WTC11 (cell line): ENCODE results near the gene ATG14. TPM values are rescaled to one million over a fixed set of nuclear protein-coding genes. Genes with fewer than 3 reads are reported as not detected.
"Not testable (repeated sequence)": the region's sequence is repeated elsewhere in the genome, so short reads cannot be mapped to it uniquely, and the experiment has no call there.

ENCODE experiments used
- ATAC-seq: fragments of 200-7000 bp; cut with Tn5 transposase; 2 replicates; pipeline ENCODE4 v1.10.0; 2021; ENCODE audit warnings: mild to moderate bottlenecking, moderate library complexity
- CTCF ChIA-PET: fragments of 300-600 bp; sonication (Branson Sonifier 250); formaldehyde crosslinking; loops from one replicate; lab custom pipeline; 2021; ENCODE audit warnings: antibody characterized with exemption; lab: Charles Lee
- POLR2A ChIA-PET: fragments of 350-600 bp; sonication (Branson Sonifier 250); formaldehyde crosslinking; loops from one replicate; lab custom pipeline; 2021; ENCODE audit warnings: antibody characterized with exemption; lab: Charles Lee
- DNase-seq: peaks from one replicate; pipeline ENCODE4 v3.0.0; 2021; ENCODE audit warnings: low spot score
- H3K27ac Mint-ChIP-seq: 2 replicates; pipeline ENCODE4 v1.8.0; 2021; ENCODE audit warnings: mixed read lengths
- H3K27me3 Mint-ChIP-seq: 2 replicates; pipeline ENCODE4 v1.8.0; 2021; ENCODE audit warnings: low read depth, mild to moderate bottlenecking, moderate library complexity, mixed read lengths
- H3K36me3 Mint-ChIP-seq: 2 replicates; pipeline ENCODE4 v1.8.0; 2021; ENCODE audit warnings: mixed read lengths
- H3K4me1 Mint-ChIP-seq: 2 replicates; pipeline ENCODE4 v1.8.0; 2022; ENCODE audit warnings: mixed read lengths
- H3K4me3 Mint-ChIP-seq: 2 replicates; pipeline ENCODE4 v1.8.0; 2021; ENCODE audit warnings: mild to moderate bottlenecking, moderate library complexity, mixed read lengths
- H3K9me3 Mint-ChIP-seq: 2 replicates; pipeline ENCODE4 v1.8.0; 2021; ENCODE audit warnings: mixed read lengths
- CREB1 ChIP-seq: sonication (generic); formaldehyde crosslinking; IDR thresholded peaks from 2 replicates; pipeline ENCODE4 v1.8.0; 2023; ENCODE audit warnings: mild to moderate bottlenecking, missing genetic modification reagents
- FOXK1 ChIP-seq: sonication (generic); formaldehyde crosslinking; IDR thresholded peaks from 2 replicates; pipeline ENCODE4 v1.8.0; 2022; ENCODE audit warnings: mild to moderate bottlenecking, moderate library complexity, missing genetic modification reagents
- GRHL2 ChIP-seq: fragments of 250-450 bp; sonication (Bioruptor Pico); IDR thresholded peaks from 2 replicates; pipeline ENCODE4 v1.8.0; 2022; ENCODE audit warnings: mild to moderate bottlenecking, moderate library complexity; ENCODE audit not compliant: insufficient replicate concordance, severe bottlenecking
- NFATC4 ChIP-seq: fragments of 250-450 bp; sonication (Bioruptor Pico); IDR thresholded peaks from 2 replicates; pipeline ENCODE4 v1.9.0; 2021; ENCODE audit warnings: mild to moderate bottlenecking
- RORB ChIP-seq: fragments of 250-450 bp; sonication (Bioruptor Pico); IDR thresholded peaks from 2 replicates; pipeline ENCODE4 v1.9.0; 2021; ENCODE audit warnings: mild to moderate bottlenecking
- SMAD3 ChIP-seq: sonication (generic); formaldehyde crosslinking; IDR thresholded peaks from 2 replicates; pipeline ENCODE4 v1.8.0; 2022; ENCODE audit warnings: missing genetic modification reagents, mild to moderate bottlenecking, borderline replicate concordance
- SMAD4 ChIP-seq: sonication (generic); formaldehyde crosslinking; IDR thresholded peaks from 2 replicates; pipeline ENCODE4 v1.8.0; 2022; ENCODE audit warnings: mild to moderate bottlenecking, missing genetic modification reagents
- ZNF263 ChIP-seq: sonication (generic); formaldehyde crosslinking; IDR thresholded peaks from 2 replicates; pipeline ENCODE4 v1.8.1; 2022; ENCODE audit warnings: low read depth, mild to moderate bottlenecking, moderate library complexity, missing genetic modification reagents
- ZNF396 ChIP-seq: fragments of 250-450 bp; sonication (Bioruptor Pico); IDR thresholded peaks from 2 replicates; pipeline ENCODE4 v1.8.0; 2021; ENCODE audit warnings: mild to moderate bottlenecking, moderate library complexity, borderline replicate concordance
- total RNA-seq: library from RNA; stranded (reverse); gene quantifications from 3 replicates; pipeline ENCODE4 v1.2.3, GENCODE V29; 2021
- TF ChIP-seq, protein P1 (sequence below): sonication (generic); formaldehyde crosslinking; IDR thresholded peaks from 2 replicates; pipeline ENCODE4 v1.8.1; 2022; ENCODE audit warnings: mild to moderate bottlenecking, missing genetic modification reagents, moderate library complexity, borderline replicate concordance
- TF ChIP-seq, protein P2 (sequence below): sonication (generic); formaldehyde crosslinking; IDR thresholded peaks from 2 replicates; pipeline ENCODE4 v1.8.1; 2023; ENCODE audit warnings: mild to moderate bottlenecking, missing genetic modification reagents
- TF ChIP-seq, protein P3 (sequence below): sonication (generic); formaldehyde crosslinking; IDR thresholded peaks from 2 replicates; pipeline ENCODE4 v1.8.1; 2022; ENCODE audit warnings: missing genetic modification reagents, borderline replicate concordance
- TF ChIP-seq, protein P4 (sequence below): sonication (generic); formaldehyde crosslinking; IDR thresholded peaks from 2 replicates; pipeline ENCODE4 v1.8.0; 2022; ENCODE audit warnings: mild to moderate bottlenecking, missing genetic modification reagents
- TF ChIP-seq, protein P5 (sequence below): sonication (generic); formaldehyde crosslinking; conservative IDR thresholded peaks from 2 replicates; pipeline ENCODE4 v1.8.1; 2023; ENCODE audit warnings: mild to moderate bottlenecking, low read depth, missing genetic modification reagents, moderate library complexity

ATG14 gene
- total RNA-seq, 1 experiment from 2014 or later, result 10.4 TPM

DNA sequence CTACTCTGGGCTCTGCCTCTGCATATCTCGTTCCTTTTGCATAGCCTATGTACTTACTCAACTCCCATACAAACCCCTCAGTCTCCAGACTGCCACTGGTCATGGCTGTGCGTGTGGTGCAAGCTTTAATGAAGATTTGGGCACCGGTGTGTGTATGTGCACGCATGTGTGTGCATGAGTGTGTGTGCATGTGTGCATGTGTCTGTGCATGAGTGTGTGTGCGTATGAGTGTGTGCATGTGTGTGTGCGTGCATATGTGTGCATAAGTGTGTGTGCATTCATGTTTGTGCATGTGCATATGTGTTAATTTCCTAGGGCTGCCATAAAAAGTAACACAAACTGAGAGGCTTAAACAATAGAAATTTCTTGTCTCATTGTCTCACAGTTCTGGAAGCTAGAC, 45.9 kb upstream of the ATG14 start:
- Mint-ChIP-seq H3K27me3 (peaks cover 3% of the 10 kb centered on the region; the same call in 1 of the 2 replicates), H3K36me3 (peaks cover 8% of the 10 kb centered on the region; the same call in 1 of the 2 replicates), H3K4me1 (peaks cover 14% of the 10 kb centered on the region), H3K9me3 (peaks cover 10% of the 10 kb centered on the region), H3K27ac (no peak overlapping the region), H3K4me3 (no peak overlapping the region)
- ChIA-PET POLR2A (no interaction called here), CTCF (interaction anchor here (1.0 kb wide), 1 partner anchor 11 kb away, joined by 4 read pairs; no protein-coding TSS in a partner anchor)
- TF ChIP-seq SMAD4 (CRISPR knock-in tag) (no peak), NFATC4 (no peak), FOXK1 (CRISPR knock-in tag) (no peak), ZNF396 (CRISPR knock-in tag) (no peak), ZNF263 (CRISPR knock-in tag) (no peak), RORB (CRISPR knock-in tag) (no peak), GRHL2 (no peak), SMAD3 (no peak), CREB1 (CRISPR knock-in tag) (no peak)
- TF ChIP-seq, protein P1, sequence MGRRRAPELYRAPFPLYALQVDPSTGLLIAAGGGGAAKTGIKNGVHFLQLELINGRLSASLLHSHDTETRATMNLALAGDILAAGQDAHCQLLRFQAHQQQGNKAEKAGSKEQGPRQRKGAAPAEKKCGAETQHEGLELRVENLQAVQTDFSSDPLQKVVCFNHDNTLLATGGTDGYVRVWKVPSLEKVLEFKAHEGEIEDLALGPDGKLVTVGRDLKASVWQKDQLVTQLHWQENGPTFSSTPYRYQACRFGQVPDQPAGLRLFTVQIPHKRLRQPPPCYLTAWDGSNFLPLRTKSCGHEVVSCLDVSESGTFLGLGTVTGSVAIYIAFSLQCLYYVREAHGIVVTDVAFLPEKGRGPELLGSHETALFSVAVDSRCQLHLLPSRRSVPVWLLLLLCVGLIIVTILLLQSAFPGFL, result no peak
- TF ChIP-seq, protein P2, sequence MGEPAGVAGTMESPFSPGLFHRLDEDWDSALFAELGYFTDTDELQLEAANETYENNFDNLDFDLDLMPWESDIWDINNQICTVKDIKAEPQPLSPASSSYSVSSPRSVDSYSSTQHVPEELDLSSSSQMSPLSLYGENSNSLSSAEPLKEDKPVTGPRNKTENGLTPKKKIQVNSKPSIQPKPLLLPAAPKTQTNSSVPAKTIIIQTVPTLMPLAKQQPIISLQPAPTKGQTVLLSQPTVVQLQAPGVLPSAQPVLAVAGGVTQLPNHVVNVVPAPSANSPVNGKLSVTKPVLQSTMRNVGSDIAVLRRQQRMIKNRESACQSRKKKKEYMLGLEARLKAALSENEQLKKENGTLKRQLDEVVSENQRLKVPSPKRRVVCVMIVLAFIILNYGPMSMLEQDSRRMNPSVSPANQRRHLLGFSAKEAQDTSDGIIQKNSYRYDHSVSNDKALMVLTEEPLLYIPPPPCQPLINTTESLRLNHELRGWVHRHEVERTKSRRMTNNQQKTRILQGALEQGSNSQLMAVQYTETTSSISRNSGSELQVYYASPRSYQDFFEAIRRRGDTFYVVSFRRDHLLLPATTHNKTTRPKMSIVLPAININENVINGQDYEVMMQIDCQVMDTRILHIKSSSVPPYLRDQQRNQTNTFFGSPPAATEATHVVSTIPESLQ (CRISPR knock-in tag), result no peak
- TF ChIP-seq, protein P3, sequence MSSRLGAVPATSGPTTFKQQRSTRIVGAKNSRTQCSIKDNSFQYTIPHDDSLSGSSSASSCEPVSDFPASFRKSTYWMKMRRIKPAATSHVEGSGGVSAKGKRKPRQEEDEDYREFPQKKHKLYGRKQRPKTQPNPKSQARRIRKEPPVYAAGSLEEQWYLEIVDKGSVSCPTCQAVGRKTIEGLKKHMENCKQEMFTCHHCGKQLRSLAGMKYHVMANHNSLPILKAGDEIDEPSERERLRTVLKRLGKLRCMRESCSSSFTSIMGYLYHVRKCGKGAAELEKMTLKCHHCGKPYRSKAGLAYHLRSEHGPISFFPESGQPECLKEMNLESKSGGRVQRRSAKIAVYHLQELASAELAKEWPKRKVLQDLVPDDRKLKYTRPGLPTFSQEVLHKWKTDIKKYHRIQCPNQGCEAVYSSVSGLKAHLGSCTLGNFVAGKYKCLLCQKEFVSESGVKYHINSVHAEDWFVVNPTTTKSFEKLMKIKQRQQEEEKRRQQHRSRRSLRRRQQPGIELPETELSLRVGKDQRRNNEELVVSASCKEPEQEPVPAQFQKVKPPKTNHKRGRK (CRISPR knock-in tag), result no peak
- TF ChIP-seq, protein P4, sequence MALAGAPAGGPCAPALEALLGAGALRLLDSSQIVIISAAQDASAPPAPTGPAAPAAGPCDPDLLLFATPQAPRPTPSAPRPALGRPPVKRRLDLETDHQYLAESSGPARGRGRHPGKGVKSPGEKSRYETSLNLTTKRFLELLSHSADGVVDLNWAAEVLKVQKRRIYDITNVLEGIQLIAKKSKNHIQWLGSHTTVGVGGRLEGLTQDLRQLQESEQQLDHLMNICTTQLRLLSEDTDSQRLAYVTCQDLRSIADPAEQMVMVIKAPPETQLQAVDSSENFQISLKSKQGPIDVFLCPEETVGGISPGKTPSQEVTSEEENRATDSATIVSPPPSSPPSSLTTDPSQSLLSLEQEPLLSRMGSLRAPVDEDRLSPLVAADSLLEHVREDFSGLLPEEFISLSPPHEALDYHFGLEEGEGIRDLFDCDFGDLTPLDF (CRISPR knock-in tag), result no peak
- TF ChIP-seq, protein P5, sequence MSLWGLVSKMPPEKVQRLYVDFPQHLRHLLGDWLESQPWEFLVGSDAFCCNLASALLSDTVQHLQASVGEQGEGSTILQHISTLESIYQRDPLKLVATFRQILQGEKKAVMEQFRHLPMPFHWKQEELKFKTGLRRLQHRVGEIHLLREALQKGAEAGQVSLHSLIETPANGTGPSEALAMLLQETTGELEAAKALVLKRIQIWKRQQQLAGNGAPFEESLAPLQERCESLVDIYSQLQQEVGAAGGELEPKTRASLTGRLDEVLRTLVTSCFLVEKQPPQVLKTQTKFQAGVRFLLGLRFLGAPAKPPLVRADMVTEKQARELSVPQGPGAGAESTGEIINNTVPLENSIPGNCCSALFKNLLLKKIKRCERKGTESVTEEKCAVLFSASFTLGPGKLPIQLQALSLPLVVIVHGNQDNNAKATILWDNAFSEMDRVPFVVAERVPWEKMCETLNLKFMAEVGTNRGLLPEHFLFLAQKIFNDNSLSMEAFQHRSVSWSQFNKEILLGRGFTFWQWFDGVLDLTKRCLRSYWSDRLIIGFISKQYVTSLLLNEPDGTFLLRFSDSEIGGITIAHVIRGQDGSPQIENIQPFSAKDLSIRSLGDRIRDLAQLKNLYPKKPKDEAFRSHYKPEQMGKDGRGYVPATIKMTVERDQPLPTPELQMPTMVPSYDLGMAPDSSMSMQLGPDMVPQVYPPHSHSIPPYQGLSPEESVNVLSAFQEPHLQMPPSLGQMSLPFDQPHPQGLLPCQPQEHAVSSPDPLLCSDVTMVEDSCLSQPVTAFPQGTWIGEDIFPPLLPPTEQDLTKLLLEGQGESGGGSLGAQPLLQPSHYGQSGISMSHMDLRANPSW, result no peak
- ATAC-seq, result no peak
- DNase-seq, result no peak

DNA sequence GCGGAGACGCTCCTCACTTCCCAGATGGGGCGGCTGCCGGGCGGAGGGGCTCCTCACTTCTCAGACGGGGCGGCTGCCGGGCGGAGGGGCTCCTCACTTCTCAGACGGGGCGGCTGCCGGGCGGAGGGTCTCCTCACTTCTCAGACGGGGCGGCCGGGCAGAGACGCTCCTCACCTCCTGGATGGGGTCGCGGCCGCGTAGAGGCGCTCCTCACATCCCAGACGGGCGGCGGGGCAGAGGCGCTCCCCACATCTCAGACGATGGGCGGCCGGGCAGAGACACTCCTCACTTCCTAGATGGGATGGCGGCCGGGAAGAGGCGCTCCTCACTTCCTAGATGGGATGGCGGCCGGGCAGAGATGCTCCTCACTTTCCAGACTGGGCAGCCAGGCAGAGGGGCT, 44.8 kb upstream of the ATG14 start:
- H3K4me3 Mint-ChIP-seq, POLR2A ChIA-PET, ATAC-seq, DNase-seq, H3K27ac Mint-ChIP-seq, H3K36me3 Mint-ChIP-seq, H3K27me3 Mint-ChIP-seq: not testable (repeated sequence)
- CTCF ChIA-PET, result interaction anchor here (1.0 kb wide), 1 partner anchor 10 kb away, joined by 4 read pairs; no protein-coding TSS in a partner anchor
- Mint-ChIP-seq H3K9me3 (peaks cover 10% of the 10 kb centered on the region), H3K4me1 (peaks cover 14% of the 10 kb centered on the region)
